ENCODE data around the gene KCNAB2.

KCNAB2 gene

DNA sequence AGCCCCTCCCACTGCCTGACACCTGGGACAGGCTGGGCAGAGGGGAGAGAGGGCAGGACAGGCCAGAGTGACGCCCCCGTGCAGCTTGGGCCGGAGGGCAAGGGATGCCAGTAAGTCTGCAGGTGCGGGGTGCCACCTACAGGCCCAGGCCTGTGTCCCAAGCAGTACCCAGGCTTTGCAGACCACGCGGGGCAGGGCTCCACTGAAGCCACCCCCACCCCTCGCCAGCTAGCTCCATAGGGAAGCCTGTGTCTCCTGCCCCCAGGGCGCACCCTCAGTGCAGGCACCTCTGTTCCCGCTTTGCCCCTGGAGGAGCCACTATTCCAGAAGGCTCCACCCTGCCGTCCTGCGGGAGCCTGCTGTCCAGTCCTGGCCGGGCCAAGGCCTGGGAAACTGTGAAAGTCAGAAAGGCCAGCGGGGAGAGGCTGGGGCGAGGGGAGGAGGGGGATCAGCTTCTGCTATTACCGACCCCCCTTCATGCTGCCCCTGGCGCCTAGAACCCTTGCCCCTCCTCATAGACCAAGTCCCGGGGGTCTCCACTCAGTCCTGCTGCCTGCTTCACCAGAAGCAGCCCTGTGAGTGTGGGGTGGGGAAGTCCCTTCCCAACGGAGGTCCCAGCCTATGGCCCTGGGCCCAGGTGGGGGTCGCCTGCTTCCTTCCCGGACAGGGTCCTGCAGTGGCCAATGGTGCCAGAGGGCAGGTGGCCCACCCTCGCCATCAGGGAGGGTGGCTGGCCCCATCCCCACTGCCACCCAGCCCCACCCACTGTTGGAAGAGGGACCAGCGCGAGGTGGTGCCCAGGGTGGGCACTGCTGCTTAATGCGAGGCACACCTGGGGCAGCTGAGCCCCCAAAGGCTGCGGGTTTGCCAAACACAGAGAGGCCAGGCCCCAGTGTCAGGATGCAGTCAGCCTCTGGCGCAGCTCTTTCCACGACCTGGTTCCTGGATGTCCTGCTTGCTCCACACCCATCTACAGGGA lies 54.4 kb downstream of the KCNAB2 start:
- DNase-seq, result no peak

DNA sequence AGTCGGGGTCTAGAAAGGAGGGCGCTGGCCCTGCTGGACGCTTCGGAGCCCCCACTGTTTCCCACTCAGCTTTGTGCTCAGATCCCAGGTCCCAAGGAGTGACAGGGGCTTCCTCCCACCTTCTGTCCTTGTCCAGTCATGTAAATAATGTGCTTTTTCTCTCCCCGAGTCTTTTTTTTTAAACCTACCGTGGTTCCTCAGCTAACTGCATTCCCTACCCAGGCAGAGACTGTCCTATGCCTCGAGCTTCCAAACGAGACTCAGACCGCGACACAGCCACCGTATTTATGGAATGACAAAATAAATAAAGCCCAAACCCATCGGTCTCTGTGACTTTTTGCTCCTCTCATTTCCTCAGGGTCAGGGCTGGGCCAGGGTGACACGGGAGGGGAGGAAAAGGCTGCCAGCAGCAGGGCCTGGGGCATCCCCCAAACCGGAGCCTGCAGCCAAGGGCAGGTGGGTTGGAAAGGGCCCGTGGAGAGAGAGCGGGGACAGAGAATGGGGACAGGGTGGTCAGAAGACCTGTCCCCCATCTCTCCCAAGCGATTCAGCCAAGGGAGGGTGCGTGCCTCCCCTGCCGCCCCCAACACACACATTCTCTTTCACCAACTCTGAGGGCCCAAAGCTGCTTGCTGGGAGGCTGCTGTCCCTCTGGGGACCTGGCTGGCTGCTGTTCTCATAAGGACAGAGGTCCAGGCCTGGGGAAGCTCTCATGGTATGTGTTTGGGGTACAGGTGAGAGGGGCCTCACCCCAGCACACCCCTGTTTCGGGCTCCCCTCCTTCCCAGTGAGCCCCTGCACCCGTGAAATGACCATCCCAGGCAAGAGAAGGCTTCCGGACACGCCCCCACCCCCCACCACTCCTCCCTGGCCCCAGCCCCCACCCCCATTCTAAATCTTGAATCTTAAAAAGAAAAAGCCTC lies 55.4 kb downstream of the KCNAB2 start:
- DNase-seq, result no peak

DNA sequence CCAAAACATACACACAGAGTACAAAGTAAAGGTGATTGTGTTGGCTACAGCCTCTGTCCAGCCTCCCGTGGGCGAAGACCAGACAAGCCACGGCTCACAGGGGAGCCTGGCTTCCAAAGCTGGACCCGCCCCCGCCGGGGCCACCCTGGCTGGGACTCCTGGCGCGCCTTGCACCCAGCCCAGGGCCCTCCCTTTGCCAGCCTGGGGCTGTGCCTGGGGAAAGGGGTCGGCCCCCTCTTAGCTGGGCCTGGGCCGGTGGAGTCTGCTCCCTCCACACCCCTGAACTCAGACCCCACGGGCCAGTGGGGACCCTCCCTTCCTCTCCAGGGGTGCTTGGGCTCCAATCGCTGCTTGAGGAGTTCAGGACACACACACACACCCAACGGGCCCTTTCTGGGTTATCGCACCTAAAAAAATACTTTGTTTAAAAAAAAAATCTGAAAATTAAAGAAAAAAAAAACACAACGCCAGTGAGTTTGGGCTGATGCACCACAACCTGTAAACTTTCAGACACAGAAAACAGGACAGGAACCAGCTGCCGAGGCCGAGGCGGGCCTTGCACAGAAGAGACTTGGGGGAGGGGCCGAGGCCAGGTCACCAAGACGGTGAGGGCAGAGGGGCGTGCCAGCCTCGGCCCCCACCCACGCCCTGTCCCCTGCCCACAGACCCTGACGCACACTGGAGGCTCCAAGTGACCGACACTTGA lies 56.3 kb downstream of the KCNAB2 start:
- DNase-seq, result no peak

DNA sequence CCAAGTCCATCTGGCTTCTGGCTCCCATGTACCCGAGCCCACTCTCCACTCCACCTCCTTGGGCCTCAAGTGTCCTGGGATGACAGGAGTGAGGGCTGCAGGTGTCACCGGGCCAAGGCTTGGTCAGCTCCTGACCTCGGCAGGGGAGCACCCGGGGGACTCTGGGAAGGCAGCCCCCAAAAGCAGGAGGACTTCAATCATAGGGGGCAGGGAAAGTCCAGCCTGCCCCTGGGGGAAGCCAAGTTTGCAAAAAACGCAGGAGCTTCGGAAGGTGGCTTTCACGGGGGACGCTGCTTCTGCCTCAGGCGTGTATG lies 56.8 kb downstream of the KCNAB2 start:
- DNase-seq, result no peak

DNA sequence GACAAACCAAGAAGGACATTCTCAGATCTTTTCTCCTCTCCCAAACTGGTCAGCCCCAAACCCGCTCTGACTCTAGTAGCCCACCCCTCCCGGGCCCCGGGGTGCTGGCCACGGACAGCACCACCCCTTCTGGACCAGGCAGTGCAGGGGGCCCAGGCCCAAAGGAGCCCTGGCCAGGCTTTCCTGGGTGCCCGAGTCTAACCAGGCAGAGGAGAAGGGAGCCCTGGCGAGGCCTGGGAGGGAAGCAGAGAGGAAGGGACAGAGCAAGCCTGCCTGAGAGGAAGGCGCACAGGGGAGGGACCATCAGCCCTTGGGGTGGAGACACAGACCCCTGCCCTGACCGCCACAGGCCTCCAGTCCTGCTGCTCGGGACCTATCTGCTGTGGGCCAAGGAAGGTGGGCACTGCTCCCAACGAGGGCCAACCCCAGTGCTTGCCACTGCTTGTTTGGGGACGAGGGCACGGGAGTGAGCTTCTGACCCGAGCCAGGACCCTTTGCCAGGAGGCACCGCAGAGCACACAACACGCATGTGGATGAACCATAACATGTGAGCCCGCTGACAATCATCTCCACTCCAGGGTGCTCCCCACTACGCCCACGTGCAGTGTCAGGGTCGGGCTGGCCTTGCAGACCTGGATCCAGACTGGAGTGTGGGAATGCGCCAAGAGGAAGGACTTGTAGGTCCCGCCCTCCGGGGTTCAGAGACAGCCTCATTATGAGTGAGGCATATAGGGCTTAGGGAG lies 57.6 kb downstream of the KCNAB2 start:
- DNase-seq, result no peak

DNA sequence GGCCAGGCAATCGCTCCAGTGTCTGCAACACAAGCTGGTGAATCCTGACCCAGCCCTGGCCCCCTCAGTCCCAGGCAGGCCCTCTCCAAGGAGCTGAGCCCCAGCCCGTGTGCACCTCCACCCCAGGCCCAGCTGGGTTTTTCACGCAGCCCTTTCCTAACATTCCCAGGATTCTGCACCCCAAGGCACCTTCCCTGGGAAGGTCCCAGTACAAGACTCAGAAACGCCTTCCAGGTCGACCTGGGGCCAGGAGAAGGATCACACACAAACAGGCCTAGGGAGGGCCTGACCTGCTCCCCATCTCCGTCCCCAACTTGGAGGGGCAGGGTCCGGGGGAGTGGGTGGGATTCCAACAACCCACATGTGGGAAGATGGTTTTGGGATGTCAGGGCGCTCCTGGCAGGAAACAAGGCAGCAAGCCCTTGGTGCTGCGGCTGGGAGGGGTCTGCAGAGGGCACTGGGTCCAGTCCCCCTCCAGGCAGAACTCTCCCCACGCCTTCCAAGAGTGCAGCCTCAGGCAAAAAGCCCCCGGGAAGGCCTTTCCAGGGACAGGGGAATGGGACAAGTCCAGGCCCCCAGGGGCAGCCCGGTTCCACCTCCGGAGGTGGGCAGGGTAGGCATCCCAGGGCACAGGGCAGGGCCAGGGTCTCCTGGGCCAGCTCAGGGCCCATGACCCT lies 58.3 kb downstream of the KCNAB2 start:
- DNase-seq, result no peak

DNA sequence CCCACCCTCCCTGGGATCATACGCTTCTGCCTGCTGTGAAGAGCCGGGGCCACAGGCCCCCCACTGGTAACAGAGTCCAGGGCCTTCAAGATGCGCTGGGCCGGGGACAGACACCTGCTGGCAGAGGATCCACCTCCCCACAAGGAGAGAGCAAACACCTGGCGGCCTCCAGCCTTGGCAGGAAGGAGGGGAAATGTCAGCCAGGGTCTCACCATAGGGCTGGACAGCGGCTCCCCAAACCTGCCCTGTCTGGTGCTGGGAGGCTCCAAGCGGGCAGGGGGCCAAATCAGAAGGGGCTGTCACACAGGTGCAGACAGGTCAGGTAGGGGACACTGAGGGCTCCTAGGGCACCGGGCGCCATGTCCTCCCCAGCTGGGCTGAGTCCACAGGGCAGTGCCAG lies 58.9 kb downstream of the KCNAB2 start:
- no peak for DNase-seq

DNA sequence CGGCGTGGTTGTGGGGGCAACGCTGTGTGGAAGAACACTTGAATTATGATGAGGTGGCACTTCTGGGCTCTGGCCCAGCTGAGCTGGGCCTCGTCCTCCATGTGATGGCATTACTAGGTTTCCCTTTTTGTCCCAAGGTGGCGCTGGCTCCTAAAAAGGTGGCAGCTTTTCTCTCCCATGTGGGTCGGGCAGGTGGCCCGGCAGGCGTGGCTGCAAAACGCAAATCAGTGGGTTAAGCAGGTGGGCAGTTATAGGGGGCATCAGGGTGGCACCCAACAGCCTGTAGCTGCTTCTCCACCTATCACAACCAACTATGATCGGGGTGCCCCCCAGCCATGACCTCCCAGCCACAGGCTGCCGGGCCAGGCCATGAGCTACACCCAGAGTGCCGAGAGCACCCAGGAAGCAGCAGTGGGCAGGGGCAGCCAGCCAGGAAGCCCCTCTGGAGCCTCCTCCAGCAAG lies 59.6 kb downstream of the KCNAB2 start:
- no peak for DNase-seq

DNA sequence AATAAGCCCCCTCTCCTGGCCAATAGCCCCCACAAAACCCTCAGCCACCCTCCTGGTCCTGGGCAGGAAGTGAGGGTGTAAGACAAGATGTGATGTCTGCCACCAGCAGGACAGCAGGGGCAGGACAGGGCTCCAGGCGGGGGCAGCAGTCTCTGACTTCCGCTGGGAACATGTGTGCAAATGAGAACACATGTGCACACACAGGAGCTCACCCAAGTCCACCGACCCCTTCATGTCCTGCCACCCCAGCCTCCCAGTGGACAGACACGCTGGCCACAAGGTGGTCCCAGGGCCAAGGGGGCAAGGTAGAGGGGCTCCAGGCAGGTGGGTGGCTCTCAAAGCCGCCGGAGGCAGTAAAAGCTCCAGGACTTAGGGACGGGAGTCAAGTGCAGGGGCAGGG lies 60.1 kb downstream of the KCNAB2 start:
- no peak for DNase-seq

DNA sequence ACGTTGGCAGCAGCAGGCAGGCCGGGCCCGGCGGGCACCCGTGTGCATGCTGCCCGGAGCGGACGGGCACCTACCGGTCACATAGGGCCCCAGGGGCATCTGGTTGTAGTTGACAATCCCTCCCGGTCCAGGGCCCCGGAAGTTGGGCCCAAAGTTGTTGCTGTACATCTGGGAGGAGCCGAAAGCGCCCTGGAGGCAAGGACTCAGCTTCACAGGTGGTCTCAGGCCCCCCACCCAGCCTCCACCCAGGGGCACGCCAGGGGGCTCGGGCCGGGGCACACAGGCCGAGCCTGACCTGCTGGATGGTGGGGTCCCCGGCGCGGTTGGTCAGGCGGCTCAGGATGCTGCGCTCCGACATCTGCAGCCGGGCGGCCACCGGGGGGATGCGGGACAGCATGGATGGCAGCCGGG lies 60.6 kb downstream of the KCNAB2 start:
- no peak for DNase-seq

DNA sequence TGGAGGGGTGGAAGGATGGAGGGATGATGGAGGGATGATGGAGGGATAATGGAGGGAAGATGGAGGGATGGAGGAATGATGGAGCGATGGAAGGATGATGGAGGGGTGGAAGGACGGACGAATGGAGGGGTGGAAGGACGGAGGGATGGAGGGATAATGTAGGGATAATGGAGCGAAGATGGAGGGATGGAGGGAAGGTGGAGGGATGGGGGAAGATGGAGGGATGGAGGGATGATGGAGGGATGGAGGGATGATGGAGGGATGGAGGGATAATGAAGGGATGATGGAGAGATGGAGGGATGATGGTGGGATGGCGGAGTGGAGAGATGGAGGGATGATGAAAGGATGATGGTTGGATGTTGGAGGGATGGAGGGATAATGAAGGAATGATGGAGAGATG lies 61.3 kb downstream of the KCNAB2 start:
- no peak for DNase-seq

DNA sequence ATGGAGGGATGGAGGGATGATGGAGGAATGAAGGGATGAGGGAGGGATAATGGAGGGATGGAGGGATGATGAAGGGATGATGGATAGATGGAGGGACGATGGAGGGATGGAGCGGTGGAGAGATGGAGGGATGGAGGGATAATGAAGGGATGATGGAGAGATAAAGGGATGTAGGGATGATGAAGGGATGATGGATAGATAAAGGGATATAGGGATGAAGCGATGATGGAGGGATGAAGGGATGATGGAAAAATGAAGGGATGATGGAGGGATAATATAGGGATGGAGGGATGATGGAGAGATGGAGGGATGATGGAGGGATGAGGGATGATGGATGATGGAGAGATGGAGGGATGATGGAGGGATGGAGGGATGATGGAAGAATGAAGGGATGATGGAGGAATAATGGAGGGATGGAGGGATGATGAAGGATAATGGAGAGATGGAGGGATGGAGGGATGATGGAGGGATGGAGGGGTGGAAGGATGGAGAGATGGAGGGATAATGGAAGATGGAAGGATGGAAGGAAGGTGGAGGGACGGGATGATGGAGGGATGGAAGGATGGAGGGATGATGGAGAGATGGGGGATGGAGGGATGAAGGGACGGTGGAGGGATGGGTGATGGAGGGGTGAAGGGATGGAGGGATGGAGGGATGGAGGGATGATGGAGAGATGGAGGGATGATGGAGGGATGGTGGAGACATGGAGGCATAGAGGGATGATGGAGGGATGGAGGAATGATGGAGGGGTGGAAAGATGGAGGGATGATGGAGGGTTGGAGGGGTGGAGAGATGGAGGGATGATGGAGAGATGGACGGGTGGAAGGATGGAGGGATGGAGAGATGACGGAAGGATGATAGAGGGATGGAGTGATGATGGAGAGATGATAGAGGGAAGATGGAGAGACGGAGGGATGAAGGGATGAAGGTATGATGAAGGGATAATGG lies 62.0 kb downstream of the KCNAB2 start:
- no peak for DNase-seq

DNA sequence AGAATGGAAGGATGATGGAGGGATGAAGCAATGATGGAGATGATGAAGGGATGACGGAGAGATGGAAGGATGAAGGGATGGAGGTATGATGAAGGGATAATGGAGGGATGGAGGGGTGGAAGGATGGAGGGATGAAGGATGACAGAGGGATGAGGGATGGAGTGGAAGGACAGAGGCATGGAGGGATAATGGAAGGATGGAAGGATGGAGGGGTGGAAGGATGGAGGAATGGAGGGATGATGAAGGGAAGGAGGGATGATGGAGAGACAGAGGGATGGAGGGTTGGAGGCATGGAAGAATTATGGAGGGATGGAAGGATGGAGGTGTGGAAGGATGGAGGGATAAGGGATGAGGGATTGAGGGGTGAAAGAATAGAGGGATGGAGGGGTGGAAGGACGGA lies 62.8 kb downstream of the KCNAB2 start:
- DNase-seq, result no peak

DNA sequence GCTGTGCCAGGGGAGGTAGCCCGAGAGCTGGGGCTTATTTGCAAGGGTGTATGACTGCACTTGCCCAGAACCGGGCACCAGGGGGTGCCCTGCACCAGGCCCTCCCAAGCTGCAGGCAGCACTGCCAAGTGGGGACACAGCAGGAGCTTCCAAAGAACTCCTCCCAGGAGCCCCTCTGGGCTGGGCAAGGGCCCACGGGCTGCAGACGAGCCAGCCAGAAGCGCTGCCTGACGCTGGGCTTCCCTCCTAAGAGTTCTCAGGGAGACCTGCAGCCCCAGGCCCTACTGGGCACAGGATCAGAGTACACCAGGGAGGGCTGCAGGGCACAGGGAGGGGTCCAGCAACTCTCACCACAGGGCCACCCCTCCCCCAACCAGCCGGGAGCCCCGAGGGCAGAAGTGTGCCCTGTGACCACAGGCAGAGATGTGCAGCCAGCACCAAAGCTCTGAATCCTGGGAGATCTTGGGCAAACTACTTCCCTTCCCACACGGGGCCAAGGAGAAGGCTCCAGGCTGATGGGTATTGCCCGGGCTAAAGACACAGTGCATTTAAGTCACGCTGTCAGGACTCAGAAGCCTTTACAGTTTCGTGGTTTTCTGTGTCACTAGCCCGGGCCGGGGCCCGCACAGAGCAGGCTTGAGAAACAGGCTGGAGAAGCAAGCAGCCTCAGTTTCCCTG lies 63.4 kb downstream of the KCNAB2 start:
- no peak for DNase-seq

DNA sequence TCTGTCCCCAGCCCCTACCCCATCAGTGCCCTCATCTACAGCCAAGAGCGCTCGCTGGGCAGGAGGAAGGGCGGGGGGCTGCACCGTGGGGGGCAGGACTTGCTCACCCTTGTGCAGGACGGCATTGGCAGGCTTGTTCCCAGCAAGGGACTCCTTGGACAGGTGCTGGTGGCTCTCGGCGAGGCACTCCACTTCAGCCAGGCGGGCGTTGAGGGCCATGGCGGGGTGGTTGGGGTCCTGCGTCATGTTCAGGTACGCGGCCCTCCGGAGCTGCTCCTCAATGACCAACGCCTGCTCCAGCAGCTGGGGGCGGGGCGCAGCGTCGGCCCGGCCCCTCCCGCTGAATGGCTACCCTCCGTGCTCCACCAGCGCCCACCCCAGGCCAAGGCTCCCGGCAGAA lies 64.0 kb downstream of the KCNAB2 start:
- DNase-seq, result no peak

DNA sequence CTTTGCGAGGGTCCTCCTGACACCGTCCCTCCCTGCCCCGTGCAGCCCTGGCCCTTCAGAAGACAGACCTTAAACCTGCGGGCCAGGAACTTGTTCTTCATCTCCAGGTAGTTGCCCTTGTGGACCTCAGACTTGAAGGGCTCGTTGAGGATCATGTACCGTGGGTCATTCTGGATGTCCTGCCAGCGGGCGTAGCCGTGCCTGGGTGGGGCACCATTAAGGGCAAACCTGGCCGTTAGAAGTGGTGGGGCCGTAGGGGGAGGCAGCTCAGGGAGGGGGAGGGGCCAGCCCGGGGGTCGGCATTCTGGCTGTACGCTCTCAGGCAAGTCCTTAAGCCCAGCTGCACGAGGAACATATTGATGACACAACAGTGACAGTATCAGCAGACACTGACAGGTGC lies 64.6 kb downstream of the KCNAB2 start:
- DNase-seq, result no peak

DNA sequence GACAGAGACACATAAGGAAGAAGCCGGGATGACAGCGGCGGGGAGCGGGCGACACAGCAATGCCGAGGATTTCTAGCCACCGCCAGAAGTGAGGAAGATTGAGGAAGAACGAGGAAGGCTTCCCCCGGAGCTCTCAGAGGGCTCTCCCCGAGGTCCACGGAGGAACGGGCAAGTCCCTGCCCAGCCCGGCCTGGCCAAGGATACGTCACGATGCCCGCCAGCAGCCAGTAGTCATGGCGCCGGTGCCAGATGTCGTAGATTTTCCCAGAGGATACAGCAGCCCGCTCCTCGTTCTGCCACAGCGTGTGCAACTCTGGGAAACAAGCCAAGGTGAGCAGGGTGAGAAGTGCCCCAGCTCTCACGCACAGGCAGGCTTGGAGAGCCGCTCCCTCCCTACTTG lies 65.9 kb downstream of the KCNAB2 start:
- DNase-seq, result no peak

DNA sequence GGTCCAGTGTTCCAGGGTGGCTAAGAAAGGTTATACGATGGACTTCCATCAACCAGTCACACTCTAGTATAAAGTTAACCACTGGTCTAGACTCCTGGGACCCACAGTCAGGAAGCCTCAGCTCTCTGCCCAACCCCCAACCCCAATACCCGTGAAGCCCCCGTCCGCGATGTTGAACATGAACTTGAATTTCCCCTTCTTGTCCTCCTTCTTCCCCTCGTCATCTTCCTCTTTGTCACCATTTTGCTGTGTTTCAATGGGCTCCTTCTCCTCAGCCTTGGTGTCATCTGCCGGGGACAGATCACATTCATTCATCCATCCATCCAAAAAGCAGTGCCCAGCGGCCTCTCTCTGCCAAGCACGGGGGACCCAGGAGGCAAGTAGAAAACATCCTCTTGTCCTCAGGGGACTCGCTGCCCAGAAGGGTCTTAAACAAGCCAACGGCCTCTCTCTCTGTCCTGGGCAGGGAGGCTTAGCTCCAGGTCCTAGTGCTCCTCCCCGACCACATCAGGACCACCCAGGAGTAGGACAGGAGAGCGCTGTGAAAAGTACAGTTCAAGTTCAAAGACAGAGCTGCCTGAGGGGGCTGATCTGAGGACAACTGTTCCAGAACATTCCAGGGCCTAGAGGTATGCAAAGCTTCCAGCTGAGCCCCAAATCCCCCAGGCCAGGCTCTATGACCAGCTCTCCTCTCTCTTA lies 66.5 kb downstream of the KCNAB2 start:
- no peak for DNase-seq

DNA sequence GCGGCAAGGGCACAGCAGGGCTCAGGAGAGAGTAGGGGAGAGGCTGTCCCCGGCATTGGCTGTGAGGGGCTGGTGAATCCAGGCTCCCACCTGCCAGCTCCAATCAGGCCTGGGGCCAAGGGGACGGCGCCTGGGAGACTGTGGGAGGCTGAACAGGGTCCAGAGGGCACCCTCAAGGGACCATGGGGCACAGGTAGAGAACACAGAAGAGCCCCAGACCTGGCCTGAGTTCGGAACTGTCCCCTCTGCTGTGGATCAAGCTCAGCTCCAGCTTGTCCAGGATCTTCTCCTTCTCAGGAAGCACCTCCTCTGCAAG lies 67.0 kb downstream of the KCNAB2 start:
- no peak for DNase-seq

DNA sequence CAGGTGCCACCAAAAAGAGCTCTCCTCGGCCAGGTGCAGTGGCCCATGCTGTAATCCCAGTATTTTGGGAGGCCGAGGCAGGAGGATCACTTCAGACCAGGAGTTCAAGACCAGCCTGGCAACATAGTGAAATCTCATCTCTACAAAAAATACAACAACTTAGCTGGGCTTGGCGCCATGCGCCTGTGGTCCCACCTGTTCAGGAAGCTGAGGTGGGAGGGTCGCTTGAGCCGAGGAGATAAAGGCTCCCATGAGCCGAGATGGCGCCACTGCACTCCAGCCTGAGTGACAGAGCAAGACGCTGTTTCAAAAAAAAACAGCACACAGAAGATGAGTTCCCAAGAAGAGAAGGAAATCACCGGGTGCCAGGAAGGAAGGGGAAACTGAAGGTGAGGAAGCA lies 67.4 kb downstream of the KCNAB2 start:
- no peak for DNase-seq

Measured in activated CD4-positive, alpha-beta T cell treated with anti-CD3 and anti-CD28 coated beads for 1 hour (primary cell).